GM18909 (cell line): ENCODE data around the gene UNC5B.

Experiments
- ATAC-seq: cut with Tn5 transposase; IDR thresholded peaks from one replicate; pipeline ENCODE4 v1.9.1; 2021; ENCODE audit warnings: mild to moderate bottlenecking; ENCODE audit not compliant: unreplicated experiment, poor library complexity

The UNC5B gene

DNA sequence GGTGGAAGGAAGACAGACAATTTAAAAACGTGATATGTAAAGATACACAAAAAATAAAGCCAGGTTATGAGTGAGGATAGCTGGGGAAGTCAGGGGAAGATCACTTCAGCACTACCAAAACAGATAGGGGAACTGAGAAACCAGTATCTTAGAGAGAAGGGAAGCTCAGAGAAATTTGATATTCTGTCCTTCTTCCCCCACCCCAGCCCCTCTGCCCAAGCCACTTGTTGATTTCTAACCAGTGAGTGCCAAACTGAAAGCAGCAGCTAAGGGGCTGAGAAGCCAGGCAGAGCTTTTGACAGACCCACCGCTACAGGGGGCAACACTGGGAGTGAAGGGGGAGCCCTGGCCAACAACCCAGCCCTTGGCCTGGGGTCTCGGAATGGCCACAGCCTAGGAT, 97.5 kb downstream of the UNC5B start:
- no peak for ATAC-seq

DNA sequence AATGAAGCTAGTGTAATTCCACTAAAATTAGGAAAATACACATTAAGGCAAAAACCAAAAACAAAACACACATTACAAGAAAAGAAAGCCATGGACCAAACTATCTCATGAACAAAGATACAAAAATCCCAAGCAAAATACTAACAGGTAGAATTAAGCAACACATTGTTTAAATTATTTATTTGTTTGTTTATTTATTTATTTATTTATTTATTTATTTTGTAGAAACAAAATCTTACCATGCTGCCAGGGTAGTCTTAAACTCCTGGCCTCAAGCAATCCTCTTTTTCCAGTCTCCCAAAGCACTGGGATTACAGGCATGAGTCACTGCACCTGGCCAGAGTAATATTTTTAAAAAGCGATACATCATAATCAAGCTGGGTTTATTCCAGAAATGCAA, 99.8 kb downstream of the UNC5B start:
- no peak for ATAC-seq

DNA sequence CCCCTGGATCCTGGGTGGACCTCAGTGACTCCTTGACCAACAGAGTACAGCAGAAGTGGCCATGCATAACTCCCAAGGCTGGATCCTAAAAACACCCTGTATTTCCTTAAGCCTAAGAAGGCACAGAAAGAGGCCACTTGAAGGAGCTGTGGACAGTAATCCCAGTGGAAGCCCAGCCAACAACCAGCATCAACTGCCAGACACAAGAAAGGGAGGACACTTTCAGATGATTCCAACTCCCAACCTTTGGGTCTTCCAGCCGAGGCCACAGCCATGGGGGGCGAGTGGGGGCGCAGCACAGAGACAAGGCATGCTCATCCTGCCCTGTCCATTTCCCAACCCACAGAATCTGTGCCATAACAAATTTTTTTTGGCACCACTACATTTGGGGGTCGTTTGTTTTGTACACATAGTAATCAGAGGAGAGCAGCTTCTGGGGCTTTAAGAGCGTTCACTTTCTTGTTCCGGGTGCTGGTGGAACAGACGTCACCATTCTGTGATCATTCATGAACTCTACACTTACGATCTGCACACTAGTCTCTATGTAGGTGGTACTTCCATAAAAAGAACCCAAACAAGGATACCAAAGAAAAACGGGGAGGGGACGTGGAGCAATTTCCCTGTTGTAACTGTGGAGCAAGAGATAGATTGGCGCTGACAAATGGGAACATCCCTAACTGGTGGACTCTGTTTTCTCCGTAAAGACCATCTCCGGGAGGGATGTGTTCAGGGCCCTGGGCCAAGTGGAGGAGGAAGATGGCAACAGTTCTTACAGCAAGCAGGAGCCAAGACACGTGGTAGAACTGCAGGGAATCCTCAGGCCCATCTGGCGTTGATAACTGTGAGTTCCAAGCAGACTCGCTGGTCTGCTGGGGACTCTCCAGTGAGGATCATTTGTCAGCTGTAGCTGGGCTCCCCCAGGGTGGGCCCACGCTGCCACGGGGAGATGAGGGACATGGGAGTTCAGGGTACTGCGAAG, 100.7 kb downstream of the UNC5B start:
- no peak for ATAC-seq

DNA sequence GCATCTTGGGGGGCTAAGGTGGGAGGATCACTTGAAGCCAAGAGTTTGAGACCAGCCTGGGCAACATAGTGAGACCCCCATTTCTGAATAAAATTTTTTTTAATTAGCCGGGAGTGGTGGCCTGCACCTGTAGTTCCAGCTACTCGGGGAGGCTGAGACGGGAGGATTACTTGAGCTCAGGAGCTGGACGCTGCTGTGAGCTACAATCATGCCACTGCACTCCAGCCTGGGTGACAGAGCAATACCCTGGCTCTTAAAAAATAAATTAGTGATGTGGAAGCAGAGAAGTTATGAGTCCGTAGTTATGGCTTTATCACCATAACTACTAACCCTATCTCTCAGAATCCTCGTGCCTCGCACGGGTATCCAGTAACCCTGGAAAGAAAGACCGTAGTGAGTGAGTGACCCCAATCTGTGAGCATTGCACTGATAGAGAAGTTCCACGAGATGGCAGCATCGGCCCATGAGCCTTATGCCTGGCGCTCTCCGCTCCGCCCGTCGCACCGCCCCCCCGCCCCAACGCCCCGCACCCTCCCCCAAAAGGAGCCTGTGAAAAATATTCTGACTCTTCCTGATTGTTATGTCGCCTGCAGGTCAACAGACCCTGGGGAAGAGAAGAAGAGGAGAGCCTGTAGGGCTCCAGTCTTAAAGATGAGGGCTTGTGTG, 101.8 kb downstream of the UNC5B start:
- no peak for ATAC-seq

DNA sequence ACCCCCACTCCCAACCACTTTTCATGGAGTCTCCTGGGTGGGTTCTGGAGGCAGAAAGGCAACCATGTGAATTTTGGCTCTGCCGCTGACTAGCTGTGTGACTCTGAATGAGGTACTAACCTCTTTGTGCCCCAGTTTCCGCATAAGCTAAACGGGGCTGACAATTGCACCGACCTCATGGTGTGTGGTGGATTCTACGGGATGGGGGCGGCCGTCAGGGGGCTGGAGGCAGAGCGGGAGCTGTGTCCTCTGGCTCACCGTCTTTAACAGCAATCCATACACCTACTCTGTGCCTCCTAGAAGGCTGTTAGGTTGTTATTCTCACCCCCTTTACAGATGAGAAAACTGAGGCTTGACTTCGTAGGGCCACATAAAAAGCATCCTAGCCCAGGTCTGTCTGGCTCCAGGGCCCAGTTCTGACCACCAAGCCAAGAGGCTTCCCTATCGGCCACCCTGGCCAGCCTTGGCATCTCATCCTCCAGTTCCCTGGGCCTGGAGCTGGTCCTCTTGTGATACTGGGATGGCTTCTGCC, 102.4 kb downstream of the UNC5B start:
- no peak for ATAC-seq

DNA sequence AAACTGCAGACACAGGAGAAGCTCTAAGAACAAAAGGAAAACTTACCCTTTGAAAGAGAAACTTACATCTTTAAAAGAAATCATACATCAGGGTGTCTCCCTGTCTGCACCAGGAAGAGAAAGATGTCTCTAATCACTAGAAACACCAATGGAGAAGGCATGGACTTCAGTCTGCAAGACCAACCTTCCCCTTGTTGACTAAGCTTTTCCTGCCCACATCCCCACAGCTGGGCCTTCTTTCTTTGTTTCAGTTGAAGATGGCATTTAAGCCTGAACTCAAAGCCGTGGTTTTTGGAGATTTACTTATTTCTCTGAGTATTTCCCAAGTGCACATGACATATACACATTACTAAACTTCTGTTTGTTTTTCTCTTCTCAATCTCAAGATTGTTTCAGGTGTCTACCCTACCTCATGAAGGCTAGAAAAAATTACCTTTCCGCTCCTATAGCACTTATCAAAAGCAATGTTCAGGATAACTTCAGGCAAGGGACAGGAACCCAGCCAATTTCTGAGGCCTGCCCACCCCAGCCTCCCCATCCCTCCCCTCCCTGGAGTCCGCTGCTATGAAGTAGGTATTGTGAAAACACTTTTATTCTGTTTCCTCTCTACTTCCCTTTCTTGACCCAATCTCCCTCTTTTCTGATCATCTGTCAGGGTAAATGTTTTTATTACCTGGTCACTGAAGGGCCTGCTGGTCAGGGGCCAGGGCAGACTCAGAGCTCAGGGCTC, 103.9 kb downstream of the UNC5B start:
- ATAC-seq: no peak

DNA sequence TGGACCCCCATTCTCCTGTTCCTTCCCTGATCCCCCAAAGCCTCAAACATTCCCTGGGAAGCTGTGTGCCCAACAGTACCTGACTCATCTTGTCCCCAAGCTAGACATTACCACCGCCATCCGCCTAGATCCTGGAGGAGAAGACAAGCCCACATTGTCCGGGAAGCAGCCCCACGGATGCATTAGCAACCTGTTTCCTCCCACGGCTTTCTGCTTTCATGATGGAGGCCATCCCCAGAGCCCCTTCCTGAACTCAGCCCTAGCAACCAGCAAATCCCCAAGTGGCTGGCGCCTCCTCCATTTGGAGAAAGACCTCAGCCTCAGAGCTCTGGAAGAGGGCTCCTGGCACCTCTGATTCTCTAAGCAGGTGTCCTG, 104.4 kb downstream of the UNC5B start:
- no peak for ATAC-seq

DNA sequence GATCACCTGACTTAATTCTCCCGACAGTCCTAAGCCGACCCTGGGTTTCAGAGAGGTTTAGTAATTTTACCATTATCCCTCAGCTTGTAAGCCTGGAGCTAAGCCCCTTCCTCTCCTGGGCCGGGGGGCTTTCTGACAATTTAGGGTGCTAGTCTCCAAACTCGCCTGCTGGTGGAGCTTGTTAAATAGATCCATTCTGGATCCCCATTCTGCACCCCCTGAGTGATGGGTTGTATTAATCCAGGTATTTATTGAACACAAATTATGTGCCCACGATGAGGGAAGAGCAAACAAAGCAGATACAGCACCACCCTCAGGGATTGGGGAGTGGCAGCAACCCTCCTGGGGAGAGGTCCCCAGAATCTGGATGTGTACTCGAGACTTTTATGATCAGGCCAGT, 105.4 kb downstream of the UNC5B start:
- ATAC-seq: no peak

DNA sequence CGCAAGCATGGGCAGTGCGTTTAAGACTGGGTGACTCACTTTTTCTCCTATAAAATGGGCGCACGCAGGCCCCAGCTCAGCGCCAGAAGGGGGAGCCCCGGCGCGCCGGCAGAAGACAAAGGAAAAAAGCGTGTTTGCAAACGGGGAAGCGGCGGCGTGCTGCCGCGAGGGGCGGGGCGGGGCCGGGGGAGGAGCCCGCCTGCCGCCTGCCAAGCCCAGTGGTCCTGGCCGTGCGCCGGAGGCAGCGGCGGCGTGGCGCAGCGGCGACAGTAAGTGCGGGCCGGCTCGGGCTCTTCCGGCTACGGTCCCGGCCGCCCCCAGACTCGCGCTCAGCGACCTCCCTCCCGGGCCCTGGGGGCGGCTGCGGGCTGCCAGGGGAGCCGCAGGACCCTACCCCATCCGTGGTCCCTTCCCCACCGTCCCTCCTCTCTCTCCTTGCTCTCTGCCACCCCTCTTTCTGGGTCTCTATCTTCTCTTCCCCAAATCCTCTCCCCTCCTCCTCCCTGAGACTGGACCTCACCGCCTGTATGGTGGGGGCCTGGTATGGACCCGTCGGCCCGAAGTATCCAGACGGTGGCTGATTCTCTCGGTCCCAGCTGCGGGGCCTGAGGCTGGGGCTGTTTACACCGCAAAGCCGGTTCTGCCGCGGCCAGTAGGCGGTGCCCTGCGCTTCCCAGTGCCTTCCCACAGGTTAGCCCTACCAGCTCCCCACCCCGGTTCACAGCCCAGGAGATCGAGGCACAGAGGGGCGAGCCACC, 106.9 kb downstream of the UNC5B start, which contains the start of gene SLC29A3:
SLC29A3 (plus strand) TSS at position 218 of the 758 bp plus-strand sequence; CDS start at position 269, 51 bp downstream.
- peak; percentile 69 for ATAC-seq

DNA sequence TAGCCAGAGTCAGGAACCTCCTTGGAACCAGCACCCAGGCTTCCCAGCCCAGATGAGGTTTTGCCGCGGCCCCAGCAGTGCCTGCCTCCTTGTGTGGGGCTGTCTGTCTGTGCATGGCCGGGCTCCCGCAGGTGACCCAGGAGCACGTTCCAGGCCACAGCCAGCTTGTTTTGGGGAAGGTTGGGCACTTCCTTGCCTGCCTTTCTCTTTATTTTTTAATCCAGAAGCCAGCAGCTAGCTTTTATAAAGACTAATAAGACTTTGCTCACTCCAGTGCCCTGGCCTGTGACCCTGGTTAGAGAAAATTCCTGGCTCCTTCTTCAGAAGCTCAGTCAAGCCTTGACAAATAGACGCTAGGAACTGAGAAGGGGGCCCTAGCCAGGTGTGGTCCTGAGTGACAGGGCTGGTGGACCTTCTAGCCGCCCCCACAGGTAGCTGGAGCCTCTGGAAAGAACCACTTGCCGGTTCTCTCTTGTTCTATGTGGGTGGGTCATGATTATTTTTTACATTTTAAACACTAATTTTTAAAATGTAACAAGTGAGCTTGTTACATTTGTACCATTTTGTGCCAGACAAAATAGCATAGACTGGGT, 107.5 kb downstream of the UNC5B start:
- no peak for ATAC-seq

DNA sequence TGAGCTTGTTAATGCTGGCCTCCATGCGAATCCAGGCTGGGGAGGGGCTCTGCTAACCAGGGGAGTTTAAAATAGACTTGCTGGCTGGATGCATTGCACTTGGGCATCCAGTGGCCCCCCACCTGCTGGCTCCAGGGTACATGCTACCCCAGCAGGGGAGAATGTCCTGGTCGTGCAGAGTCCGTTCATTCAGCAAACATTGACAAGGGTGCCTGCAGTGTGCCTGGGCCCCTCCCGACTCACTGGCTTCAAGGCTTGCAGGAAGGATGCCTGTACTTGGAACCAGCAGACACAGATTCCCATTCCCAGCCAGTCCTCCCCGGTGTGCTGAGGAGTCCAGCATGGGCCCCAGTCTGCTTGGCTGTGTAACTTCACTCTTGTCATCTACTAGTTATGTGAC, 108.2 kb downstream of the UNC5B start:
- no peak for ATAC-seq

DNA sequence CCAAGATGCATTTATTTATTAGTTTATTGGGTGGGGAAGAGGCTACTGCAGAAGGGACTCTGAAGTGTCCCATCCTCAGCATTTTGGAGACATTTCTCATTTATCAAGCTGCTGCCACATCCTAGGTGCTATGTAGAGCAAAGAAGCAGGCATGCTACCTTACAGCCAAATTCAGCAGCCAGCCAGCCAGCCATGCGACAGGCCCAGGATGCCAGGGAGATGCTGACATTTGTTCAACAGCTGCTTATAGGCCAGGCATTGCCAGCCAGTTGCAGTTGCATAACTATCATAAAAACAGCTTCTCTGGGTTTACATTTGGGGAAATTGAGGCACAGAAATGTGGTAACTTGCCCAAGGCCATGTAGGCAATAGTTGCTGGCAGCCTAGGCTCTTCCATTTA, 109.0 kb downstream of the UNC5B start:
- no peak for ATAC-seq

DNA sequence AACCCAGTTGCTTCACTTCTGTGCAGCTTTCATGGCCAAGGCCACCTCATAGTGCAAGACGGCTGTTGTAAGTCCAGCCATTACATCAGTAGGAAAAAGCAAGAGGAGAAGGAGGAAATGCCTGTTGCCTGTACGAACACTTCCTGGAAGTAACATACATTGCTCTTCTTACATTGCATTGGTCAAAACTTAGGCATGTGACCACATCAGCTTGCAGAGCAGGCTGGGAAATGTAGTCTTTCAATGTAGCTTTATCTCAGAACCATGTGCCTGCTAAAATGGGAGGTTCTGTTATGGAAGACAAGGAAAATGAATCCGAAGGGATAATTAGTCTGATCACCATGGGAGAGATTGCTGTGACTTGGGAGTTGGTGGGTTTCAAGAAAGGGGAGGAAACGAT, 111.0 kb downstream of the UNC5B start:
- ATAC-seq: no peak

DNA sequence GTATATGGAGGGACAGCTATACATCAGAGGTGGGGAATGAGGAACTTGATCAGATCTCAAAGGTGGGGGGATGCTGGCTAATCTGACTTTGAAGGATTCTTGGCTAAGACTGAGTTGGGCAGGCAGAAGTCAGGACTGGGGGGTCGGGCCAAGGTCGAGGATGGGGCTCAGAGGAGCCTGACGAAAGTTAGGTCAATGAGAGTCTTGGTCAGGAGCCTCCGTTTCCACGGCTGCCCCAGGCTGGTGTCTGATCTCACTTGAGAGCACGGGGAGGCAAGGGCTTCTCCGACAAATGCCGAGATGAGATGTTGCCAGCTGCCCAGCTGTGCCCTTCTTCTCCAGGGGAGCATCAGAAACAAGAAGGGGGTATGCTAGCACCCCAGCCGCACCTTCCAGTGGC, 112.4 kb downstream of the UNC5B start:
- ATAC-seq: no peak

DNA sequence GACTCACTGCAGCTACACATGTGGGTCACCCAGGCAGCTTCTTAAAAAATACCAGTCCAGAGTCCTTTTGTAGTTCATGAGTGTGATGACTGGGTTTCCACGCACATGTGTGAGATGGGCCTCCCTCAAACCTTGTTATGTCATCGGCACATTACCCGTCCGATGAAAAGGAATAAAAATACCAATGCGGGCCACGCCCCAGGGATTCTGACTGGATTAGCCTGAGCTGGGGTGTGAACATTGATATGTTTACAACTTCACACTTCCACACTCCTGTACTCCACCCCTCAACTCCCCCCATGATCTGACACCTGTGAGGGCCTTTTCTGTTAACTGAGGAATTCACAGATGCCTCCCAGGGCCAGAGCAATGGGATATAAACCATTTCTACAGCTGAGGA, 112.9 kb downstream of the UNC5B start:
- no peak for ATAC-seq

DNA sequence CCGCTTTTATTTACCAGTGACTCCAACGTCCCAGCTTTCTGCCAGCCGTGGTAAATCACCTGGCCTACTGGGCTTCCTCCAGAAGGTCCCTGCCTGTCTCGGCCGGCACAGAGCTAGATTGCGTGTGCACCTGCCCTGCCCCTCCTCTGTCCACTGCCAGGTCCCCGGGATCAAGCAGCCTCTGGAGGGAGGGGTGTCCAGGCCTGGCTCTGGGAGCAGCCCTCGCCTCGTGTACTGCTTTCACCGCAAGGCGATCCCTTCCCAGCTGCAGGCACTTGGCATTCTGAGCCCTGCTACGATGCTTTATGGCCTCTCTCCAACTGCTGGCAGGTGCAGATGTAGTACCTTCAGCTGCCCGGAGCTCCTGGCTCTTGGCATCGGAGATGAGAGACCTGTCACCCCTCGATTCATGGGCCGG, 114.1 kb downstream of the UNC5B start:
- ATAC-seq: no peak

DNA sequence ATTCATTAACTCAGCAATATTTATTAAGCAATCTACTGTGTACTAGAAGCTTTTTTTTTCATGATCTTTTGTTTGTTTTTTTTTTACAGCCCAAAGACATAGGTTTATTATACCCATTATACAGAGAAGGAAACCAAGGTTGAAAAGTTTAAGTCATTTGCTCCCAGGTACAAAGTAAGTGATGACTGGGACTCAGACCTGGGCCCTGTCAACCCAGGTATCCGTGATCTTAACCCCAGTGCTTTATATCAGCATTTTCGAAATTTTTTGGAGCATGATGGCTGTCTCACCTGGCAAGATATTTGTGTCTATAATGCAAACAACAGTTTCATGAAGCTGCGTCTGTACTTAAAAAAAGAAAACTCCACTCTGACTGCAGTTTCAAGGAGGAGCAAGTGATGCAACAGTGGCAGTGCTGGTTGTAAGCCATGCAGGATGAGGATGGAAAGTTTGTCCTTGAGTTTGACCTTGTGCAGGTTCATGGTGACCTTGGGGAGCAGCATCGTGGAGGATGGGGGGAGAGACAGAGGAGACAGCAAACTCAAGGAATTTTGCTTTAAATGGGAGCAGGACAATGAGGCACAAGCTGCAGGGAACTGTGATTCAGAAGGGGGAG, 118.5 kb downstream of the UNC5B start:
- ATAC-seq: no peak

DNA sequence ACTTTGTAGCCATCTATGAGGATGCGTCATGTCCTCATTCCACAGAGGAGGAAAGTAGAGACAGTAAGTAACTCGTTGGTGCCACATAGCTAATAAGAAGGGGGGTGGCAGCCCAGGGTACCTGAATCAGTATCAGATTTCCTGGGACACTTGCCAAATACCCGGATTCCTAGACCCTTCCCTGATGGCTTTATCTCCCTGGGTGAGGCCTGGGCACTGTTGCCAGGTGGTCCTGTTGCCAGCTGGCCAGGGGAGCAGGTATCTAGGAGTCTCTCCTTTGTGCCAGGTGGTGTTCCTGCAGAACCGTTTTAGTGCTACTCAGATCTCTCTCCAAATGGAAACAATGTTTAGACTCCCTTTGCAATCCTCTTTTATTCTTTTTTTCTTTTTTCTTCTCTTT, 119.4 kb downstream of the UNC5B start:
- no peak for ATAC-seq

DNA sequence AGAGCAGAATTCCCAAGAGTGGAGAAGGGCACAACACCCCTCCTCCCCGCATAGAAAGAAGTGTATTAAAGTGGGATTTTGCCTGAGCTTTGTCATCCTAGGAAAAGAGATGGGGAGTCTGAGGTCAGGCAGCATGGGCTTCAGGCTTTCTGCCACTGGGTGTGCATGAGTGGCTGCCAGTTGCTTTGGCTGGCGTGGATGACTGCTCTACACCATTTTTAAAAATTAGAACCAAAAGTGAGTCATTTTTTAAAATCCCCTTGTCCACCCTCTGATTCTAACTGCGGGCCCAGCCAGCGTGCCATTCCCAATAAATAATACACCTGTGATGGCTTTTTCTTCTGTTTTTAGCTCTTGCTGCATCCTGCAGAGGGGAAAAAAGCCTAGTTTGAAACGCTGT, 120.1 kb downstream of the UNC5B start:
- no peak for ATAC-seq
